ENCODE measurements around the gene ANKRD23.

ANKRD23 gene

DNA sequence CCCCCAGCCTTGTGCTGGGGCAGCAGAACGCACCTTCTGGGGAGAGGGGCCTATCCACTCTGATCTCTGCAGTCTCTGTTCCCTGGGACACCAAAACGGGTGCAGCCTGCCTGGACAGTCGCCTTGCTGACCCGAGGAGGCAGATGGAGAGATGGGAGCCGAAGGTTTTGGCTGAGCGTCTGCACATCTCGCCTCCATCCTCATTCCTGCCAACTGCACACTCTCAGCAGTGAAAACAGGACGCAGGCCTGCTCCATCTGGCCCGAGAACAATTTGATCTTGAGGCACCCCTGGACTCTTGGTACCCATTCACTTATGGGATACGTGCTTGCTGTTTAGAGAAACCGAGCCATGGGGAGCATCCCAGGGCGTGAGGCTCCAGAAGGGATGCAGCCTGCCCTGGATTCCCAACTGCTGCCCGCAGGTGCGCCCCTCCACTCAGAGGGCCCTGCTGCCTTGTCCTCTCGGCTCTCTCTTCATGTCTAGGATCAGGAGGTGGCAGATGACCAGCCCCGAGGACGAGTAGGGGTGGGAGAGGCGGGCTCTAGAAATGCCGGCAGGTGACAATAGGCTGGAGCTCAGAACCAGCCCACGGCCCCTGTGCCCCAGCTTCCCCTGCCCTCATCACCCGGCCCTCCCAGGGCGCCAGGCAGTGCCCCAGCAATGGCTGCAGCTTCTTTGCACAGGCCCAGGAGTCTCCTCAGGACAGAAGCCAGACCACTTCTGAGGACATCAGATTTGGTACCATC is 35.1 kb upstream of the ANKRD23 start:
- no peak for DNase-seq
- in situ Hi-C loops (cut with HindIII; ENCODE audit: low pct_ligation_motif_present, low pct_unique_long_range_greater_than_20kb, low sequenced_read_pairs), result no loop called here

DNA sequence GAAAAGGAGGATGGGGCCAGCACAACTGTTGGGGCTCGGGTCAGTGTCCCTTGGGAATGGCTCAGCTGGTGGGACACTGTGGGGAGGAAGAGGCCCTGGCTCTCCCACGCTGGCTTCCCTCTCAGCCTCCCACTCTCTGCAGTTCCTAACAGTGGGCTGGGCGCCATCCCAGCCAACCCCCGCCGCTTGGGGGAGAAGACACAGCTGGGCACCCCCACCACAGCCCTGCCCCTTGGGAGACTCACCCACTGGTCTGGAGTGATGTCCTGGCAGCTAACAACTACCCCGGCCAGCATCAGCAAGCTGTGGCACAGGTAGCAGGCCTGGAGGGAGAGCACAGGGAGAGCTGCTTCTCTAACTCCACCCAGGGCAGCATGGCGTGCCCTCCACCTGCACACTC is 34.4 kb upstream of the ANKRD23 start:
- no peak for DNase-seq
- in situ Hi-C loops (cut with HindIII; ENCODE audit: low pct_ligation_motif_present, low pct_unique_long_range_greater_than_20kb, low sequenced_read_pairs), result no loop called here

DNA sequence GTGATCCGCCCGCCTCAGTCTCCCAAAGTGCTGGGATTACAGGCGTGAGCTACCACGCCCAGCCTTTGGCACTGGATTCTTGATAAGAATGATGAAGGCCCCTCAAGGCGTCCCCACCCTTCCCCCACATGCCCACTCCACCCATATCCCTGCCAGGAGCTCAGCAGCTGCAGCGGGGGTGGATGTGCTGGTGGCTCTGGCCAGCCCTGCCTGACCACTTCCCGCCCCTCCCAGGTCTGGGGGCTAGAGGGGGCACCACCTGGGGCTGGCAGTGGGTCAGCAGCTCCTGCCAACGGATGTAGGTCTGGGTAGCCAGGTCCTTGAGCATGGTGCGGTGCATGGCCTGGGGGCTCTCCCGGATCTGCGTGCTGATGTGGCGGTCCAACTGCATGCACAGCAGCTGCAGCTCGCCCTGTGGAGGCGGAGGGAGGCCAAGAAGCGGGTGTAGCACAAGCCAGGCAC is 33.8 kb upstream of the ANKRD23 start:
- in situ Hi-C loops (cut with HindIII; ENCODE audit: low pct_ligation_motif_present, low pct_unique_long_range_greater_than_20kb, low sequenced_read_pairs), result no loop called here
- DNase-seq, result no peak

- in situ Hi-C loops (cut with HindIII; ENCODE audit: low pct_ligation_motif_present, low pct_unique_long_range_greater_than_20kb, low sequenced_read_pairs), result no loop called here
- DNase-seq, result no peak
Measured at GRCh38 chr2:96877042-96877451, 33.2 kb upstream of the ANKRD23 start.

- no peak for DNase-seq
- in situ Hi-C loops (cut with HindIII; ENCODE audit: low pct_ligation_motif_present, low pct_unique_long_range_greater_than_20kb, low sequenced_read_pairs), result no loop called here
Measured at GRCh38 chr2:96876269-96877041, 32.6 kb upstream of the ANKRD23 start.

DNA sequence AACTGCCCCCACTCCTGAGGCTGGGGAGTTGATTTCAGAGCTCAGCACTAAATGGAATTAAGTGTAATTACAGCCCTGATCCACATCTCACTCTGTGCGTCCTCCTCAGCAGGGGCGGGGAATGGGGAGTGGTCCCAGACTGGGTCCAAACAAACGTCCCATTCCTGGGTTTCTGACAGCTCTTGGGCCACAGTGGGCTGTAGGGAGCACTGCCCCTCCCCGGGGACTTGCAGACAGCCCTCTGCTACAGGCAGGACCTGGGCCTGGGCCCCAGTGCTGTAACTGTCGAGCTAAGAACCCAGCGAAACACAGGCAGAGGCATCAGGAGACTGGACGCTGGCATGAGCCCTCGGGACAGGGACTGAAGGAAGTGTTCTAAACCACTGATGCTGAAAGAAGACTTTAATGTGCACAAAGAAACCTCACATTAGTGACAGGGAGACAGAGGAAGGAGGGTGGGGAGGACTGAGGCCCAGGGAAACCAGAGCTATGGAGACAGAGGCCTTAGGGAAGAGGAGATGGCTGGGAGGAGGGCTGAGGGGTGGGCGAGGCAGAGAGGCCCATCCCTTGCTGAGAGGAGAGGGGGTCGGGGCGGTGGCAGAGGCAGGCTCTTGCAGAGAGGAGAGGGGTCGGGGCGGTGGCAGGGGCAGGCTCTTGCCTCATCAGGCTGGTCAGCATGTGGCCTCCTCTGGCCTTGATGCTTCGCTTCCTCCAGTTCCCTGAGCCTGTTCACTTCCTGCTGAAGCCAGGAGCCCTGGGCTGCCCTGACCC is 31.9 kb upstream of the ANKRD23 start:
- in situ Hi-C loops (cut with HindIII; ENCODE audit: low pct_ligation_motif_present, low pct_unique_long_range_greater_than_20kb, low sequenced_read_pairs), result no loop called here
- no peak for DNase-seq

GRCh38 chr2:96874198-96874831 is 30.5 kb upstream of the ANKRD23 start:
- no peak for DNase-seq
- in situ Hi-C loops (cut with HindIII; ENCODE audit: low pct_ligation_motif_present, low pct_unique_long_range_greater_than_20kb, low sequenced_read_pairs), result no loop called here

DNA sequence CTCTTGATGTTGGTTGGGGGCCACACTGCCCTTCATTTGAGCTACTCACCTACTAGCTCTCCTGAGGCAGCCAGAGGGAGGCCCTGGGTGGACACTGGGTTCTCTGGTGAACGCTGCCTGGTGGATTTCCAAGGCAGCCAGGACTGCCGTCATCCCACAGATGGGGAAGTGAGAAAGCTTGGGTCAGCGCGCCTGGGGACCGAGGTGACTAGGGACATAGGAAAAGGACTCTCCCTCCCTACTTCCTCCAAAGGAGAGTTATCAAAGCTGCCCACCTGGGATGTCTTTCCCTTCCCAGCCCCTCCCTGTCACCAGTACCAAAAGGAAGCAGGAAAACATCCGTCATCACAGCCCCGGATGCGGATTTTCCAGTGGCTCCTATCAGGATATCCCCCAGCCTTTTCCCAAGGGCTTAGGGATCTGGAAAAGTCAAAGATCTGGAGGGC is 29.9 kb upstream of the ANKRD23 start:
- in situ Hi-C loops (cut with HindIII; ENCODE audit: low pct_ligation_motif_present, low pct_unique_long_range_greater_than_20kb, low sequenced_read_pairs), result no loop called here
- no peak for DNase-seq

DNA sequence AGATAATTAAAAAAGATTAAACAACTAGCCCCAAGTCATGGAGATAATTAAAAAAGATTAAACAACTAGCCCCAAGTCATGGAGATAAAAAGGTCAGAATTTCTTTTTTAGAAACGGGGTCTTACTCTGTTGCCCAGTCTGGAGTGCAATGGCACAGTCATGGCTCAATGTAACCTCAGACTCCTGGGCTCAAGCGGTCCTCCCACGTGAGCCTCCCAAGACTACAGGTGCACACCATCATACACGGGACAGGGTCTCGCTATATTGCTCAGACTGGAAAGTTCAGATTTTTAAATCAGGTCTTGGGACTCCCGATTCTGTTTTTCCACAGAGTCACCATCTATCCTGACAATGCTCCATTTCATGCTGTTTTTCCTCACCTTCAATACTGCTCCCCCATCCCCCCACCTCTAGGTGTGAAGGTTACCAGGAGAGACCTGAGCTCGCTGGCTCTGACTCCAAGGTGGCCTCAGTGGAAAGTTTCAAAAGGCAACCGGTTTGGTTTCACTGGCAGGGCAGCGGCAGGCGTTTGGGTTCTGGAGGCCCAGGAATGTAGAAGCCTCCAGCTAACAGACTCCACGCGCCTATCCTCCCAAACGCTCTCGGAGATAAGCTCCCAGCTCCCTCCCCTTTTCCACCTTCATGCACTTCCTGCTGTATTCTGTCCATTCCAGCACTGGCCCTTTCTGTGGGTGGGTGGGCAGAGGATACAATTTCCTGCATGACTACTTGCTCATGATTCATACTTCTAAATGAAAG is 28.9 kb upstream of the ANKRD23 start:
- in situ Hi-C loops (cut with HindIII; ENCODE audit: low pct_ligation_motif_present, low pct_unique_long_range_greater_than_20kb, low sequenced_read_pairs), result no loop called here
- DNase-seq, result no peak

GRCh38 chr2:96870626-96871255 is 26.9 kb upstream of the ANKRD23 start:
- in situ Hi-C loops (cut with HindIII; ENCODE audit: low pct_ligation_motif_present, low pct_unique_long_range_greater_than_20kb, low sequenced_read_pairs), result no loop called here
- DNase-seq, result no peak

DNA sequence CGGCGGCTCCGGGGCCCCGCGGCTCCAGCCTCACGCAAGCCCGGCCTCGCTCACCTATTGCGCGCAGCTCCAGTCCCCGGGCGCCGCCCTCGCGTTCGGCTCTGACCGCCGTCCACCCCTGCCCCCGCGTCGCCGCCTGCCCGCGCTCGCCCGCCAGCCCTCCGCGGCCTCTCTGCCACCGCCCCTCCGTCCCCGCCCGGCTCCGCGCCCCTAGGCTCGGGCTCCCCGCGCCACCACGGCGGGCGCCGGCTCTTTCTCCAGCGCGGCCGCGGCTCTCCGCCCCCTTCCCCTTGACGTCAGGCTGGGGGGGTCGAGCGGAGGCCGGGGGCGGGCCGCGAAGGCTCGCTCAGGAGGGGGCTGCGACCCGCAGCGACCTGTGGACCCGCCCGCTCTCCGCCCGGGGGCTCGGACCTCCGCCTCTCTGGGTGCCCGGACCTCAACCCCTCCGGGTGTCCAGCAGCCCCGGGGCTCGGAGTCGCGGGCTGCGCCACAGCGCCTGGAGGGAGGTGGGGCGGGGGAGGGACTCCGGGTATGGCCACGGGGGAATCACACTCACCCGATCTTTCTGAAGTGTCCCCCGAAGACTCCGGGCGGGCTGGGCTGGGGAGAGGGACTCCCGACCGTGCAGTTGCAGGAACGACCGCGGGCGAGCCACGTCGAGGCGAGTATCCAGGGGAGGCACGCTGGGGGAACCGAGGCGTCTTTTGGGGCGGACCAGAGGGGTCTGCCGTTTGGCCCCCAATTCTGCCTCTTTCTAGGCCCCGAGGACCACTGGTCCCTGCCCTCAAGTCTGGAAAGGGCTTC is 26.2 kb upstream of the ANKRD23 start, which contains the start of gene SEMA4C:
TSS of gene SEMA4C (minus strand) at position 259 of the 804 bp plus-strand sequence. CDS start 2,194 bp downstream, outside the sequence.
- in situ Hi-C loops (cut with HindIII; ENCODE audit: low pct_ligation_motif_present, low pct_unique_long_range_greater_than_20kb, low sequenced_read_pairs), result no loop called here
- peak; percentile 45 for DNase-seq

GRCh38 chr2:96869281-96869821 is 25.5 kb upstream of the ANKRD23 start:
- in situ Hi-C loops (cut with HindIII; ENCODE audit: low pct_ligation_motif_present, low pct_unique_long_range_greater_than_20kb, low sequenced_read_pairs), result no loop called here
- DNase-seq, result peak; percentile 63

GRCh38 chr2:96868555-96869280 is 24.9 kb upstream of the ANKRD23 start:
- DNase-seq, result peak; percentile 93
- in situ Hi-C loops (cut with HindIII; ENCODE audit: low pct_ligation_motif_present, low pct_unique_long_range_greater_than_20kb, low sequenced_read_pairs), result no loop called here

GRCh38 chr2:96867756-96868554 is 24.1 kb upstream of the ANKRD23 start:
- in situ Hi-C loops (cut with HindIII; ENCODE audit: low pct_ligation_motif_present, low pct_unique_long_range_greater_than_20kb, low sequenced_read_pairs), result no loop called here
- no peak for DNase-seq
